HepG2 (cell line): ENCODE data around the gene APBB2. TPM values are rescaled to one million over a fixed set of nuclear protein-coding genes. Genes with fewer than 3 reads are reported as not detected.

Experiments used
- BRCA1 ChIP-seq: sonication (generic); formaldehyde crosslinking; IDR thresholded peaks from 2 replicates; pipeline ENCODE4 v1.4.0; 2020; ENCODE audit warnings: missing genetic modification reagents
- CCDC6 ChIP-seq: sonication (generic); formaldehyde crosslinking; IDR thresholded peaks from 2 replicates; pipeline ENCODE4 v1.8.1; 2022; ENCODE audit warnings: mild to moderate bottlenecking, missing genetic modification reagents, moderate library complexity
- DBP ChIP-seq: sonication (generic); formaldehyde crosslinking; IDR thresholded peaks from 2 replicates; pipeline ENCODE4 v1.4.0; 2020; ENCODE audit warnings: missing genetic modification reagents; ENCODE audit errors: not compliant biosample characterization
- E2F5 ChIP-seq: sonication (generic); formaldehyde crosslinking; conservative IDR thresholded peaks from 2 replicates; pipeline ENCODE4 v1.4.0; 2020; ENCODE audit warnings: missing genetic modification reagents
- FOSL2 ChIP-seq: sonication (generic); formaldehyde crosslinking; IDR thresholded peaks from 2 replicates; pipeline ENCODE4 v1.4.0; 2020; ENCODE audit warnings: missing genetic modification reagents
- FOXO1 ChIP-seq: sonication (generic); formaldehyde crosslinking; IDR thresholded peaks from 2 replicates; pipeline ENCODE4 v1.4.0; 2020; ENCODE audit warnings: missing genetic modification reagents
- GPBP1L1 ChIP-seq: sonication (generic); formaldehyde crosslinking; IDR thresholded peaks from 2 replicates; pipeline ENCODE4 v1.5.0; 2020; ENCODE audit warnings: mild to moderate bottlenecking, missing genetic modification reagents
- MAFG ChIP-seq: sonication (generic); formaldehyde crosslinking; IDR thresholded peaks from 2 replicates; pipeline ENCODE4 v1.5.1; 2020; ENCODE audit warnings: mild to moderate bottlenecking, missing genetic modification reagents
- MYC ChIP-seq: sonication (generic); formaldehyde crosslinking; IDR thresholded peaks from 2 replicates; pipeline ENCODE4 v1.9.0; 2021; ENCODE audit warnings: missing genetic modification reagents, borderline replicate concordance
- NR1H2 ChIP-seq: sonication (generic); formaldehyde crosslinking; IDR thresholded peaks from 2 replicates; pipeline ENCODE4 v1.8.1; 2022; ENCODE audit warnings: low read depth, missing genetic modification reagents, borderline replicate concordance
- RELA ChIP-seq: sonication (generic); formaldehyde crosslinking; IDR thresholded peaks from 2 replicates; pipeline ENCODE4 v1.4.0; 2020; ENCODE audit warnings: missing genetic modification reagents
- SALL2 ChIP-seq: sonication (generic); formaldehyde crosslinking; IDR thresholded peaks from 2 replicates; pipeline ENCODE4 v1.8.1; 2023; ENCODE audit warnings: mild to moderate bottlenecking, missing genetic modification reagents, inconsistent platforms
- SCMH1 ChIP-seq: sonication (generic); formaldehyde crosslinking; IDR thresholded peaks from 2 replicates; pipeline ENCODE4 v1.9.0; 2021; ENCODE audit warnings: missing genetic modification reagents, mild to moderate bottlenecking, borderline replicate concordance
- SNRNP70 ChIP-seq: fragments of 200-400 bp; formaldehyde crosslinking; IDR thresholded peaks from 2 replicates; pipeline ENCODE4 v1.6.1; 2017; ENCODE audit warnings: mild to moderate bottlenecking, low read depth, low read length, moderate library complexity
- U2AF1 ChIP-seq: fragments of 200-400 bp; formaldehyde crosslinking; optimal IDR thresholded peaks from 2 replicates; pipeline ENCODE3; 2017; ENCODE audit warnings: mild to moderate bottlenecking, low read depth, low read length
- ZBTB2 ChIP-seq: sonication (generic); formaldehyde crosslinking; IDR thresholded peaks from 2 replicates; pipeline ENCODE4 v1.8.0; 2022; ENCODE audit warnings: low read depth, missing genetic modification reagents
- ZBTB42 ChIP-seq: sonication (generic); formaldehyde crosslinking; IDR thresholded peaks from 2 replicates; pipeline ENCODE4 v1.5.0; 2020; ENCODE audit warnings: mild to moderate bottlenecking, missing genetic modification reagents
- ZFP90 ChIP-seq: sonication (generic); formaldehyde crosslinking; IDR thresholded peaks from 2 replicates; pipeline ENCODE4 v1.8.0; 2022; ENCODE audit warnings: missing genetic modification reagents, mild to moderate bottlenecking, inconsistent platforms, borderline replicate concordance
- ZNF383 ChIP-seq: sonication (generic); formaldehyde crosslinking; IDR thresholded peaks from 2 replicates; pipeline ENCODE4 v1.4.0; 2020; ENCODE audit warnings: missing genetic modification reagents, mild to moderate bottlenecking, borderline replicate concordance
- ZNF44 ChIP-seq: sonication (generic); formaldehyde crosslinking; IDR thresholded peaks from 2 replicates; pipeline ENCODE4 v1.5.1; 2020; ENCODE audit warnings: mild to moderate bottlenecking, missing genetic modification reagents
- ZNF510 ChIP-seq: sonication (generic); formaldehyde crosslinking; IDR thresholded peaks from 2 replicates; pipeline ENCODE4 v1.4.0; 2020; ENCODE audit warnings: low read depth, mild to moderate bottlenecking, missing genetic modification reagents
- ZNF512B ChIP-seq: sonication (generic); formaldehyde crosslinking; IDR thresholded peaks from 2 replicates; pipeline ENCODE4 v1.5.1; 2020; ENCODE audit warnings: missing genetic modification reagents, mild to moderate bottlenecking, borderline replicate concordance
- ZNF703 ChIP-seq: sonication (generic); formaldehyde crosslinking; IDR thresholded peaks from 2 replicates; pipeline ENCODE4 v1.5.1; 2020; ENCODE audit warnings: missing genetic modification reagents, mild to moderate bottlenecking, moderate library complexity, borderline replicate concordance
- ZNF737 ChIP-seq: sonication (generic); formaldehyde crosslinking; IDR thresholded peaks from 2 replicates; pipeline ENCODE4 v1.5.0; 2020; ENCODE audit warnings: missing genetic modification reagents, mild to moderate bottlenecking, borderline replicate concordance
- polyA plus RNA-seq, 8 experiments: library from polyadenylated mRNA; depleted of rRNA in 3 of 8; stranded (reverse) in 7 of 8; unstranded in 1 of 8; fragments of >200 nt; fragmentation: Illumina TruSeq in 4 of 8; extraction: Trizol in 4 of 8; gene quantifications; 2 replicates each; pipeline versions ENCODE4 v1.2.1 to v1.2.3, GENCODE V29; 2011 to 2016; ENCODE audit warnings: low read depth in 4 of 8, missing spikeins in 1 of 8, mixed read lengths in 1 of 8; ENCODE audit not compliant: insufficient read depth in 1 of 8
- total RNA-seq, 5 experiments: library from RNA; depleted of rRNA; stranded (reverse); fragments of >200 nt; fragmentation: Illumina TruSeq; extraction: Trizol; gene quantifications; 2 replicates each; pipeline ENCODE4 v1.2.3, GENCODE V29; 2016; ENCODE audit warnings: low read depth in 1 of 5

APBB2 gene
- total and polyA plus RNA-seq, 2 of the 13 experiments (the other 11 are each of a cell fraction or from before 2014, with no cell fraction given) = 11.7 to 17.0 TPM

GRCh38 chr4:40840985-40841571 lies 373.3 kb downstream of the APBB2 start (continued):
- TF ChIP-seq ZBTB2 (no peak), ZNF737 (no peak), FOSL2 (CRISPR knock-in tag) (peak; percentile 47), ZNF44 (CRISPR knock-in tag) (no peak), CCDC6 (no peak), ZFP90 (CRISPR knock-in tag) (no peak), ZBTB42 (no peak), RELA (CRISPR knock-in tag) (no peak), E2F5 (no peak), MYC (CRISPR knock-in tag) (no peak), NR1H2 (CRISPR knock-in tag) (no peak), SNRNP70 (no peak), DBP (no peak), U2AF1 (no peak), ZNF512B (no peak), GPBP1L1 (CRISPR knock-in tag) (no peak), BRCA1 (CRISPR knock-in tag) (no peak), ZNF510 (no peak), SALL2 (CRISPR knock-in tag) (no peak), ZNF703 (no peak), SCMH1 (CRISPR knock-in tag) (no peak), FOXO1 (CRISPR knock-in tag) (peak; percentile 38; the same call in 1 of the 2 replicates), ZNF383 (no peak), MAFG (no peak)
